T-helper 22 cell (primary cell): Measurements from ENCODE around the gene SUPT5H.

Experiments
- DNase-seq: peaks from one replicate; pipeline ENCODE4 v3.0.0-alpha.2; 2020; ENCODE audit warnings: low read depth

The SUPT5H gene

GRCh38 chr19:39524495-39524894 is 79.1 kb downstream of the SUPT5H start:
- no peak for DNase-seq

GRCh38 chr19:39525205-39525604 is 79.8 kb downstream of the SUPT5H start:
- DNase-seq = no peak
